Testis (tissue), 3 donors: ENCODE measurements around the gene CHRM4. TPM values are rescaled to one million over a fixed set of nuclear protein-coding genes. Genes with fewer than 3 reads are reported as not detected.

Experiments
- DNase-seq: peaks from one replicate; pipeline ENCODE4 v3.0.0-alpha.2; 2019
- H3K27ac ChIP-seq, 2 donors: fragments of 200-600 bp; sonication (generic); one replicate each; pipeline ENCODE4 v1.5.1; 2019
- H3K27me3 ChIP-seq: fragments of 200-600 bp; sonication (generic); one replicate; pipeline ENCODE4 v1.5.1; 2019
- H3K36me3 ChIP-seq: fragments of 200-600 bp; sonication (generic); one replicate; pipeline ENCODE4 v1.5.1; 2017; ENCODE audit warnings: low read depth; ENCODE audit errors: missing control alignments
- H3K4me1 ChIP-seq: fragments of 200-600 bp; sonication (generic); one replicate; pipeline ENCODE4 v1.5.1; 2019
- H3K4me3 ChIP-seq, 2 donors: fragments of 200-600 bp; sonication (generic); one replicate each; pipeline ENCODE4 v1.5.1; 2017 to 2019
- H3K9me3 ChIP-seq: fragments of 200-600 bp; sonication (generic); one replicate; pipeline ENCODE4 v1.5.1; 2017
- CTCF ChIP-seq, 3 experiments: fragments of 450-650 bp in 2 of 3; fragments of 200-600 bp in 1 of 3; sonication (generic) in 1 of 3; IDR thresholded peaks; one replicate each; pipeline ENCODE4 v1.5.1; 2016 to 2019; ENCODE audit warnings: antibody characterized with exemption in 3 of 3, mild to moderate bottlenecking in 2 of 3, moderate library complexity in 1 of 3
- POLR2A ChIP-seq: fragments of 450-650 bp; IDR thresholded peaks from one replicate; pipeline ENCODE4 v1.6.1; 2017; ENCODE audit warnings: antibody characterized with exemption, mild to moderate bottlenecking, moderate library complexity
- WGBS, 2 donors: methylation state at CpG; one replicate each; pipeline ENCODE4 v1.1.5; 2018; 5-methylcytosine and 5-hydroxymethylcytosine counted together
- intact Hi-C: fragments of 100-400 bp; cut with DNase I; formaldehyde crosslinking; loops from one replicate; pipeline ENCODE4 v1.15.1; 2023; ENCODE audit warnings: low total_unique reads
- polyA plus RNA-seq: library from polyadenylated mRNA; stranded (reverse); fragments of 350-450 nt; fragmentation: Illumina TruSeq; extraction: RNeasy Lipid Tissue Mini Kit (QIAGEN cat#74804); gene quantifications from one replicate; pipeline ENCODE4 v1.2.3, GENCODE V29; 2014; ENCODE audit warnings: low read depth, low replicate concordance; ENCODE audit not compliant: insufficient read depth
- total RNA-seq, 2 donors: library from RNA; depleted of rRNA; stranded (reverse); fragments of >200 nt; gene quantifications; one replicate each; pipeline ENCODE4 v1.2.3, GENCODE V29; 2016

Gene CHRM4
- total and polyA plus RNA-seq, 3 donors from 2014 or later = 7.2 to 19.5 (median 13.5) TPM

GRCh38 chr11:46383974-46384701, 7.4 kb downstream of the CHRM4 start:
- TF ChIP-seq CTCF (IDR thresholded peaks at IDR 0.05) = no peak
- WGBS, 2 donors = 93 to 95% methylated on average over 5 to 12 of the region's 12 CpGs
- H3K27me3 ChIP-seq = no peaks in the 10 kb centered on the region
- intact Hi-C loops = no loop called here
- no peaks in the 10 kb centered on the region for H3K36me3 ChIP-seq
- no peak for DNase-seq
- H3K4me3 ChIP-seq = no peak overlapping the region
- no peaks in the 10 kb centered on the region for H3K9me3 ChIP-seq
- no peak overlapping the region for H3K27ac ChIP-seq
- peaks cover 23% of the 10 kb centered on the region for H3K4me1 ChIP-seq

GRCh38 chr11:46383404-46383758, 8.2 kb downstream of the CHRM4 start:
- intact Hi-C loops = no loop called here
- no peaks in the 10 kb centered on the region for H3K36me3 ChIP-seq
- H3K4me3 ChIP-seq = no peak overlapping the region
- no peaks in the 10 kb centered on the region for H3K9me3 ChIP-seq
- peaks cover 16% of the 10 kb centered on the region for H3K4me1 ChIP-seq
- no peak for DNase-seq
- WGBS, 2 donors = 78 to 84% methylated on average over 7 of the region's 7 CpGs
- TF ChIP-seq POLR2A (no peak), CTCF (IDR thresholded peaks at IDR 0.05) (no peak)
- H3K27me3 ChIP-seq = no peaks in the 10 kb centered on the region
- H3K27ac ChIP-seq = no peak overlapping the region

- WGBS, 2 donors = 53 to 62% methylated on average over 8 to 18 of the region's 18 CpGs
- Histone ChIP-seq H3K27ac (no peak overlapping the region), H3K4me1 (peaks cover 11% of the 10 kb centered on the region)
Measured at GRCh38 chr11:46382646-46383403, 8.8 kb downstream of the CHRM4 start.

GRCh38 chr11:46381819-46382645, 9.5 kb downstream of the CHRM4 start:
- H3K4me1 ChIP-seq = peaks cover 11% of the 10 kb centered on the region
- no peaks in the 10 kb centered on the region for H3K36me3 ChIP-seq
- H3K9me3 ChIP-seq = no peaks in the 10 kb centered on the region
- peak overlapping the region; percentile 58 to 68 for H3K4me3 ChIP-seq
- intact Hi-C loops = no loop called here
- peak; percentile 31 for DNase-seq
- H3K27ac ChIP-seq = no peak overlapping the region
- whole genome bisulfite sequencing, 2 donors = 5 to 23% methylated on average over 7 to 63 of the region's 66 CpGs
- no peak for TF ChIP-seq POLR2A
- no peak for TF ChIP-seq CTCF (IDR thresholded peaks at IDR 0.05)
- no peaks in the 10 kb centered on the region for H3K27me3 ChIP-seq

More at GRCh38 chr11:46382646-46383403, 8.8 kb downstream of the CHRM4 start:
- H3K4me3 ChIP-seq = no peak overlapping the region
- no peaks in the 10 kb centered on the region for H3K27me3 ChIP-seq
- H3K36me3 ChIP-seq = no peaks in the 10 kb centered on the region
- H3K9me3 ChIP-seq = no peaks in the 10 kb centered on the region
- peak; percentile 69 for DNase-seq
- TF ChIP-seq POLR2A (no peak), CTCF (IDR thresholded peaks at IDR 0.05) (peak; percentile 47 to 59 (median 48))
- intact Hi-C loops = no loop called here
